HepG2 (cell line): ENCODE measurements around the gene ZDHHC7. TPM values are rescaled to one million over a fixed set of nuclear protein-coding genes. Genes with fewer than 3 reads are reported as not detected.

ENCODE experiments used
- NCOA5 ChIP-seq: sonication (generic); formaldehyde crosslinking; IDR thresholded peaks from 2 replicates; pipeline ENCODE4 v1.4.0; 2020; ENCODE audit warnings: missing genetic modification reagents
- NFRKB ChIP-seq: fragments of 450-650 bp; IDR thresholded peaks from 2 replicates; pipeline ENCODE4 v1.6.1; 2017
- POGZ ChIP-seq: sonication (generic); formaldehyde crosslinking; IDR thresholded peaks from 2 replicates; pipeline ENCODE4 v1.4.0; 2020; ENCODE audit warnings: mild to moderate bottlenecking, missing genetic modification reagents
- POLR2AphosphoS5 ChIP-seq: IDR thresholded peaks from 2 replicates; pipeline ENCODE4 v1.6.1; 2012; ENCODE audit warnings: low read depth, low read length
- RNF2 ChIP-seq: fragments of 450-650 bp; conservative IDR thresholded peaks from 2 replicates; pipeline ENCODE4 v1.6.1; 2016; ENCODE audit warnings: low read depth
- SETDB1 ChIP-seq: sonication (generic); formaldehyde crosslinking; IDR thresholded peaks from 2 replicates; pipeline ENCODE4 v1.5.1; 2020; ENCODE audit warnings: missing genetic modification reagents, mild to moderate bottlenecking, borderline replicate concordance
- ZFP36L1 ChIP-seq: sonication (generic); formaldehyde crosslinking; IDR thresholded peaks from 2 replicates; pipeline ENCODE4 v1.8.0; 2022; ENCODE audit warnings: mild to moderate bottlenecking, missing genetic modification reagents, moderate library complexity
- ZFP41 ChIP-seq: sonication (generic); formaldehyde crosslinking; IDR thresholded peaks from 2 replicates; pipeline ENCODE4 v1.4.0; 2020; ENCODE audit warnings: mild to moderate bottlenecking, missing genetic modification reagents, borderline replicate concordance
- ZMAT3 ChIP-seq: sonication (generic); formaldehyde crosslinking; conservative IDR thresholded peaks from 2 replicates; pipeline ENCODE4 v1.7.0; 2021; ENCODE audit warnings: missing genetic modification reagents
- ZNF225 ChIP-seq: sonication (generic); formaldehyde crosslinking; IDR thresholded peaks from 2 replicates; pipeline ENCODE4 v1.4.0; 2020; ENCODE audit warnings: mild to moderate bottlenecking, missing genetic modification reagents
- ZNF441 ChIP-seq: sonication (generic); formaldehyde crosslinking; IDR thresholded peaks from 2 replicates; pipeline ENCODE4 v1.7.0; 2021; ENCODE audit warnings: missing genetic modification reagents, borderline replicate concordance
- ZNF552 ChIP-seq: sonication (generic); formaldehyde crosslinking; IDR thresholded peaks from 2 replicates; pipeline ENCODE4 v1.9.0; 2022; ENCODE audit warnings: missing genetic modification reagents, mild to moderate bottlenecking, borderline replicate concordance
- ZNF562 ChIP-seq: sonication (generic); formaldehyde crosslinking; IDR thresholded peaks from 2 replicates; pipeline ENCODE4 v1.8.0; 2022; ENCODE audit warnings: missing genetic modification reagents, borderline replicate concordance
- ZNF570 ChIP-seq: sonication (generic); formaldehyde crosslinking; IDR thresholded peaks from 2 replicates; pipeline ENCODE4 v1.4.0; 2020; ENCODE audit warnings: mild to moderate bottlenecking, missing genetic modification reagents, borderline replicate concordance
- polyA plus RNA-seq, 8 experiments: library from polyadenylated mRNA; depleted of rRNA in 3 of 8; stranded (reverse) in 7 of 8; unstranded in 1 of 8; fragments of >200 nt; fragmentation: Illumina TruSeq in 4 of 8; extraction: Trizol in 4 of 8; gene quantifications; 2 replicates each; pipeline versions ENCODE4 v1.2.1 to v1.2.3, GENCODE V29; 2011 to 2016; ENCODE audit warnings: low read depth in 4 of 8, missing spikeins in 1 of 8, mixed read lengths in 1 of 8; ENCODE audit not compliant: insufficient read depth in 1 of 8
- total RNA-seq, 5 experiments: library from RNA; depleted of rRNA; stranded (reverse); fragments of >200 nt; fragmentation: Illumina TruSeq; extraction: Trizol; gene quantifications; 2 replicates each; pipeline ENCODE4 v1.2.3, GENCODE V29; 2016; ENCODE audit warnings: low read depth in 1 of 5
- TF ChIP-seq, protein P1 (sequence below): sonication (generic); formaldehyde crosslinking; IDR thresholded peaks from 2 replicates; pipeline ENCODE4 v1.5.0; 2020; ENCODE audit warnings: missing genetic modification reagents, mild to moderate bottlenecking, borderline replicate concordance
- TF ChIP-seq, protein P2 (sequence below): IDR thresholded peaks from 2 replicates; pipeline ENCODE4 v1.6.1; 2012; ENCODE audit warnings: low read depth, low read length, improper control_type of control experiment
- TF ChIP-seq, protein P3 (sequence below): sonication (generic); formaldehyde crosslinking; IDR thresholded peaks from 2 replicates; pipeline ENCODE4 v1.4.0; 2020; ENCODE audit warnings: low read depth, missing genetic modification reagents
- TF ChIP-seq, protein P4 (sequence below): sonication (generic); formaldehyde crosslinking; IDR thresholded peaks from 2 replicates; pipeline ENCODE4 v1.5.0; 2020; ENCODE audit warnings: missing genetic modification reagents, mild to moderate bottlenecking, borderline replicate concordance
- TF ChIP-seq, protein P5 (sequence below): sonication (generic); formaldehyde crosslinking; IDR thresholded peaks from 2 replicates; pipeline ENCODE4 v1.5.0; 2020; ENCODE audit warnings: mild to moderate bottlenecking, missing genetic modification reagents

ZDHHC7 gene
- total and polyA plus RNA-seq, 2 of the 13 experiments (the other 11 are each of a cell fraction or from before 2014, with no cell fraction given): 46.8 to 67.6 TPM

DNA sequence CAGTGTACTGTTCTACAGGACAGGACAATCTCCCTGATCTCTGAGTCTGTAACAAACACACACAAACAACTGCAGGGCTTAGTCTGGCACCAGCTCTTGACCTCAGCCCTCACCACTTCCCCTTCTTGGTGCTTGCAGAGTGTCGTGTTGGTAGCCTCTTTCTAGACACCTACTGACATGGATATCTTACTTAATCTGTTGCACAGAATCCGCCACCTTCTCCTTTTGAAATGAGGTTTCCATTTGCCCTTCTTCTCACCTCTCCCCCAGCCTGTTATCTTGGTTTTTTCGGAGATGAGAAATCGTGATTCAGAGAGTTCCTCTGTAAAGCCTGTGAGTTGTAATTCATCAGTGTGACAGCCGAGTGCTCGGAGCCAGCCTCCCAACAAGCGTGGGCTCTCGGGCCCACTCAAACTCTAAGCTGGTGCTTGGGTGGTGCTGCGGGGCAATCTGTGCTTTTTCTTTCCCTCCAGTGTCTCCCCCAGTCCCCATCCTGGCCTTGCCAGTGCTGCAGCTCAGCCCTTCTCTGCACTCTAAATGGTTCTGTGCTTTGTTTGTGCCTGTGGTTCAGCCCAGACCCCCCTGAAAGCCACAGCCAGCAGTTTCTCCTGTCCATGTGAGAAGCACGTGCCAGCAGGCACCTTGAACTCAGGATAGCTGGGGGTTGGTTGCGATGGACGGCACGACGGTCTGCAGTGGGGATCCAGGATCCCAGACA is 44.3 kb upstream of the ZDHHC7 start (continued):
- TF ChIP-seq, protein P1, sequence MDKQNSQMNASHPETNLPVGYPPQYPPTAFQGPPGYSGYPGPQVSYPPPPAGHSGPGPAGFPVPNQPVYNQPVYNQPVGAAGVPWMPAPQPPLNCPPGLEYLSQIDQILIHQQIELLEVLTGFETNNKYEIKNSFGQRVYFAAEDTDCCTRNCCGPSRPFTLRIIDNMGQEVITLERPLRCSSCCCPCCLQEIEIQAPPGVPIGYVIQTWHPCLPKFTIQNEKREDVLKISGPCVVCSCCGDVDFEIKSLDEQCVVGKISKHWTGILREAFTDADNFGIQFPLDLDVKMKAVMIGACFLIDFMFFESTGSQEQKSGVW (CRISPR knock-in tag): no peak
- TF ChIP-seq, protein P2, sequence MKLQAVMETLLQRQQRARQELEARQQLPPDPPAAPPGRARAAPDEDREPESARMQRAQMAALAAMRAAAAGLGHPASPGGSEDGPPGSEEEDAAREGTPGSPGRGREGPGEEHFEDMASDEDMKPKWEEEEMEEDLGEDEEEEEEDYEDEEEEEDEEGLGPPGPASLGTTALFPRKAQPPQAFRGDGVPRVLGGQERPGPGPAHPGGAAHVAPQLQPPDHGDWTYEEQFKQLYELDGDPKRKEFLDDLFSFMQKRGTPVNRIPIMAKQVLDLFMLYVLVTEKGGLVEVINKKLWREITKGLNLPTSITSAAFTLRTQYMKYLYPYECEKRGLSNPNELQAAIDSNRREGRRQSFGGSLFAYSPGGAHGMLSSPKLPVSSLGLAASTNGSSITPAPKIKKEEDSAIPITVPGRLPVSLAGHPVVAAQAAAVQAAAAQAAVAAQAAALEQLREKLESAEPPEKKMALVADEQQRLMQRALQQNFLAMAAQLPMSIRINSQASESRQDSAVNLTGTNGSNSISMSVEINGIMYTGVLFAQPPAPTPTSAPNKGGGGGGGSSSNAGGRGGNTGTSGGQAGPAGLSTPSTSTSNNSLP: no peak
- TF ChIP-seq ZNF570 (CRISPR knock-in tag) (peak; percentile 96; the same call in 1 of the 2 replicates), POGZ (CRISPR knock-in tag) (no peak), ZMAT3 (CRISPR knock-in tag) (peak; percentile 76), ZNF225 (CRISPR knock-in tag) (peak; percentile 92), ZNF441 (CRISPR knock-in tag) (peak; percentile 83; the same call in 1 of the 2 replicates), NCOA5 (no peak), ZNF552 (CRISPR knock-in tag) (peak; percentile 86; the same call in 1 of the 2 replicates), ZNF562 (no peak), SETDB1 (CRISPR knock-in tag) (peak; percentile 85; the same call in 1 of the 2 replicates), ZFP41 (peak; percentile 92; the same call in 1 of the 2 replicates), RNF2 (peak; percentile 49; the same call in 1 of the 2 replicates), NFRKB (no peak), ZFP36L1 (CRISPR knock-in tag) (no peak; the same call in 1 of the 2 replicates), POLR2AphosphoS5 (no peak)
- TF ChIP-seq, protein P3, sequence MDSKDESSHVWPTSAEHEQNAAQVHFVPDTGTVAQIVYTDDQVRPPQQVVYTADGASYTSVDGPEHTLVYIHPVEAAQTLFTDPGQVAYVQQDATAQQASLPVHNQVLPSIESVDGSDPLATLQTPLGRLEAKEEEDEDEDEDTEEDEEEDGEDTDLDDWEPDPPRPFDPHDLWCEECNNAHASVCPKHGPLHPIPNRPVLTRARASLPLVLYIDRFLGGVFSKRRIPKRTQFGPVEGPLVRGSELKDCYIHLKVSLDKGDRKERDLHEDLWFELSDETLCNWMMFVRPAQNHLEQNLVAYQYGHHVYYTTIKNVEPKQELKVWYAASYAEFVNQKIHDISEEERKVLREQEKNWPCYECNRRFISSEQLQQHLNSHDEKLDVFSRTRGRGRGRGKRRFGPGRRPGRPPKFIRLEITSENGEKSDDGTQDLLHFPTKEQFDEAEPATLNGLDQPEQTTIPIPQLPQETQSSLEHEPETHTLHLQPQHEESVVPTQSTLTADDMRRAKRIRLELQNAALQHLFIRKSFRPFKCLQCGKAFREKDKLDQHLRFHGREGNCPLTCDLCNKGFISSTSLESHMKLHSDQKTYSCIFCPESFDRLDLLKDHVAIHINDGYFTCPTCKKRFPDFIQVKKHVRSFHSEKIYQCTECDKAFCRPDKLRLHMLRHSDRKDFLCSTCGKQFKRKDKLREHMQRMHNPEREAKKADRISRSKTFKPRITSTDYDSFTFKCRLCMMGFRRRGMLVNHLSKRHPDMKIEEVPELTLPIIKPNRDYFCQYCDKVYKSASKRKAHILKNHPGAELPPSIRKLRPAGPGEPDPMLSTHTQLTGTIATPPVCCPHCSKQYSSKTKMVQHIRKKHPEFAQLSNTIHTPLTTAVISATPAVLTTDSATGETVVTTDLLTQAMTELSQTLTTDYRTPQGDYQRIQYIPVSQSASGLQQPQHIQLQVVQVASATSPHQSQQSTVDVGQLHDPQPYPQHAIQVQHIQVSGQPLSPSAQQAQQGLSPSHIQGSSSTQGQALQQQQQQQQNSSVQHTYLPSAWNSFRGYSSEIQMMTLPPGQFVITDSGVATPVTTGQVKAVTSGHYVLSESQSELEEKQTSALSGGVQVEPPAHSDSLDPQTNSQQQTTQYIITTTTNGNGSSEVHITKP (CRISPR knock-in tag): peak; percentile 73; the same call in 1 of the 2 replicates
- TF ChIP-seq, protein P4, sequence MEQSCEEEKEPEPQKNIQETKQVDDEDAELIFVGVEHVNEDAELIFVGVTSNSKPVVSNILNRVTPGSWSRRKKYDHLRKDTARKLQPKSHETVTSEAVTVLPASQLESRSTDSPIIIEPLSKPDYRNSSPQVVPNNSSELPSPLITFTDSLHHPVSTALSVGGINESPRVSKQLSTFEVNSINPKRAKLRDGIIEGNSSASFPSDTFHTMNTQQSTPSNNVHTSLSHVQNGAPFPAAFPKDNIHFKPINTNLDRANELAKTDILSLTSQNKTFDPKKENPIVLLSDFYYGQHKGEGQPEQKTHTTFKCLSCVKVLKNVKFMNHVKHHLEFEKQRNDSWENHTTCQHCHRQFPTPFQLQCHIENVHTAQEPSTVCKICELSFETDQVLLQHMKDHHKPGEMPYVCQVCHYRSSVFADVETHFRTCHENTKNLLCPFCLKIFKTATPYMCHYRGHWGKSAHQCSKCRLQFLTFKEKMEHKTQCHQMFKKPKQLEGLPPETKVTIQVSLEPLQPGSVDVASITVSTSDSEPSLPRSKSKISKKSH: peak; percentile 94
- TF ChIP-seq, protein P5, sequence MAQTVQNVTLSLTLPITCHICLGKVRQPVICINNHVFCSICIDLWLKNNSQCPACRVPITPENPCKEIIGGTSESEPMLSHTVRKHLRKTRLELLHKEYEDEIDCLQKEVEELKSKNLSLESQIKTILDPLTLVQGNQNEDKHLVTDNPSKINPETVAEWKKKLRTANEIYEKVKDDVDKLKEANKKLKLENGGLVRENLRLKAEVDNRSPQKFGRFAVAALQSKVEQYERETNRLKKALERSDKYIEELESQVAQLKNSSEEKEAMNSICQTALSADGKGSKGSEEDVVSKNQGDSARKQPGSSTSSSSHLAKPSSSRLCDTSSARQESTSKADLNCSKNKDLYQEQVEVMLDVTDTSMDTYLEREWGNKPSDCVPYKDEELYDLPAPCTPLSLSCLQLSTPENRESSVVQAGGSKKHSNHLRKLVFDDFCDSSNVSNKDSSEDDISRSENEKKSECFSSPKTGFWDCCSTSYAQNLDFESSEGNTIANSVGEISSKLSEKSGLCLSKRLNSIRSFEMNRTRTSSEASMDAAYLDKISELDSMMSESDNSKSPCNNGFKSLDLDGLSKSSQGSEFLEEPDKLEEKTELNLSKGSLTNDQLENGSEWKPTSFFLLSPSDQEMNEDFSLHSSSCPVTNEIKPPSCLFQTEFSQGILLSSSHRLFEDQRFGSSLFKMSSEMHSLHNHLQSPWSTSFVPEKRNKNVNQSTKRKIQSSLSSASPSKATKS (CRISPR knock-in tag): no peak; the same call in 1 of the 2 replicates
